ENCODE data around the gene BRME1.
"Not testable (repeated sequence)": the region's sequence is repeated elsewhere in the genome, so short reads cannot be mapped to it uniquely, and the experiment has no call there.

BRME1 gene

DNA sequence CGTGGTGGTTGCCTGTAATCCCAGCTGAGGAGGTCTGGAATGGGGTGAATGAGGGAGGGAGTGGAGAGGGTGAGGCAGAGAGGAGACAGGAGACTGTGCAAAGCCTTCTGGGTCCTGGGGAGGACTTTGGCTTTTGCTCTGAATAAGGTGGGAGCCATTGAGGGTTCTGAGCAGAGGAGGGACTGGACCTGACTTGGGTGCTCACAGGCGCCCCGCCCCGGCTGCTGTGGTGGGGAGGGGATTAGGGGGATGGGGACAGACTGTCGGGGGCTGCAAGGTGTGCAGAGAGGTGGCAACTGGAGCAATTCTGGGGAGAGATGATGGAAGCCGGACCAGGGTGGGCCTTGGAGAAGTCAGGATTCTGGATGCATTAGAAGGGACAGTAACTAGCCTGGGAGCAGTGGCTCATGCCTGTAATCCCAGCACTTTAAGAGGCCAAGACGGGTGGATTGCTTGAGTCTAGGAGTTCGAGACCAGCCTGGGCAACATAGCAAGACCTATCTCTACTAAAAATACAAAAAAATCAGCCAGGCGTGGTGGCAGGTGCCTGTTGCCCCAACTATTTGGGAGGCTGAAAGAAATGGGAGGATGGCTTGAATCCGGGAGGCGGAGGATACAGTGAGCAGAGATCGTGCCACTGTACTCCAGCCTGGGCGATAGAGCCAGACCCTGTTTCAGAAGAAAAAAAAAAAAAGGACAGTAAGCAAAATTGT is 45.1 kb downstream of the BRME1 start:
- H3K4me3 ChIP-seq (ENCODE audit: low read depth, low read length): no peak overlapping the region
- no peak for TF ChIP-seq CTCF (IDR thresholded peaks at IDR 0.05; ENCODE audit: borderline replicate concordance, insufficient read depth, low read depth, low read length)

- no peak for TF ChIP-seq CTCF (IDR thresholded peaks at IDR 0.05; ENCODE audit: borderline replicate concordance, insufficient read depth, low read depth, low read length)
- no peak overlapping the region for H3K4me3 ChIP-seq (ENCODE audit: low read depth, low read length)
These were observed 46.5 kb downstream of the BRME1 start for GRCh38 chr19:13859361-13859880.

- no peak for TF ChIP-seq CTCF (IDR thresholded peaks at IDR 0.05; ENCODE audit: borderline replicate concordance, insufficient read depth, low read depth, low read length)
- no peak overlapping the region for H3K4me3 ChIP-seq (ENCODE audit: low read depth, low read length)
These were observed 49.4 kb downstream of the BRME1 start for GRCh38 chr19:13856497-13856896.

DNA sequence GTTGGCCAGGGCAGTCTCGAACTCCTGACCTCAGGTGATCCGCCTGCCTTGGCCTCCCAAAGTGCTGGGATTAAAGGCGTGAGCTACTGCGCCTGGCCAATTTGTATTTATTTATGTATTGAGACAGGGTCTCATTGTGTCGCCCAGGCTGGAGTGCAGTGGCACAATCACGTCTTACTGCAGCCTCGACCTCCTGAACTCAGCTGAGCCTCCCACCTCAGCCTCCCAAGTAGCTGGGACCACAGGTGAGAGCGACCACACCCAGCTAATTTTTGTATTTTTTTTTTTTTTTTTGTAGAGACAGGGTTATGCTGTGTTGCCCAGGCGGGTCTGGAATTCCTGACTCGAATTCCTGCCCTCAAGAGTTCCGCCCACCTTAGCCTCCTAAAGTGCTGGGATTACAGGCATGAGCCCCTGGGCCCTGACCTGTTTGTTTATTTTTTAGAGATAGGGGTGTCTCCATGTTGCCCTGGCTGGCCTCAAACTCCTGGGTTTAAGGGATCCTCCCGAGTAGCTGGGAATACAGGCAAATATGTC is 53.7 kb downstream of the BRME1 start:
- not testable (repeated sequence) for H3K4me3 ChIP-seq (ENCODE audit: low read depth, low read length)

- H3K4me3 ChIP-seq (ENCODE audit: low read depth, low read length): not testable (repeated sequence)
These were observed 54.2 kb downstream of the BRME1 start for GRCh38 chr19:13851734-13852114.

DNA sequence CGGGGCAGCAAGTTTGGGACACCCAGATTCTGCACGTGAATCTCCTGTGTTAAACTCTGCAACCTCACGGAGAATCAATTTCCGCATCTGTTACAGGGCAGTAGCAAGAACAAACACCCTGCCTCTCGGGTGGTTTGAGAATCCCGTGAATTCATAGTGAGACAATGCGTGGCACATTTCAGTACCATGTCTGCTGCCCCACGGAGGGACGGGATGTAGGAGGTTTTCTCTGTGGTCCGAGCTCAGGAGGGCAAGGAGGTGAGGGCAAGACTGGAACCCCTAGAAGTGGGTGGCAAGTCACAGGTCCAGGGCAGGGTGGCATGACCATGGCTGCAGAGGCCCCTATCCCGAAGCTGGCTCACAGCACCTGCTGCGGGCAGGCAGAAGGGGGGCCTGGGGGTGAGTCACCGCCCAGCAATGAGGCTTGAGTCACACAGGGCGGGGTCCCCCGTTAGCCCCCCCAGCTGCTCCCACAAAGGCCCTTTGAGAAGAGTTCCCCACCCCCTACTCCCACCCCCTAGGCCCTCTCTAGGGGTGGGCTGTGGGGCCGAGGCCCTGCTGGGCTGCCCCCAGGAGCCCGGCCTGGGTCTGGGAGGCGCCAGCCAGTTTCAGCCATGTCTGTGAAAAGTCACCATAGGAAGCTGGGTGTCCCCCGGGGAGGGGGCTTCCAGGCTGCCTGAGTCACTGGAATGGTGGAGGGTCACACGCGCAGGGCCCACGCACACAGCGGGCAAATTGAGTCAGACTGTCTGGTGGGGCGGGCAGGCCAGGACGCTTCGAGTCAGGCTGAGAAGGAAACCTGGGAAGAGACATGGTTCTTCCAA is 54.8 kb downstream of the BRME1 start:
- TF ChIP-seq CTCF (IDR thresholded peaks at IDR 0.05; ENCODE audit: borderline replicate concordance, insufficient read depth, low read depth, low read length): no peak
- H3K4me3 ChIP-seq (ENCODE audit: low read depth, low read length): no peak overlapping the region

- no peak overlapping the region for H3K4me3 ChIP-seq (ENCODE audit: low read depth, low read length)
- no peak for TF ChIP-seq CTCF (IDR thresholded peaks at IDR 0.05; ENCODE audit: borderline replicate concordance, insufficient read depth, low read depth, low read length)
These were observed 55.7 kb downstream of the BRME1 start for GRCh38 chr19:13849991-13850909.
